ENCODE measurements around the gene ITPRID1.

- TF ChIP-seq EZH2 (IDR thresholded peaks at IDR 0.05; ENCODE audit: borderline replicate concordance, insufficient read depth, low read depth, low read length, poor library complexity, severe bottlenecking): no peak
- TF ChIP-seq, protein P1, sequence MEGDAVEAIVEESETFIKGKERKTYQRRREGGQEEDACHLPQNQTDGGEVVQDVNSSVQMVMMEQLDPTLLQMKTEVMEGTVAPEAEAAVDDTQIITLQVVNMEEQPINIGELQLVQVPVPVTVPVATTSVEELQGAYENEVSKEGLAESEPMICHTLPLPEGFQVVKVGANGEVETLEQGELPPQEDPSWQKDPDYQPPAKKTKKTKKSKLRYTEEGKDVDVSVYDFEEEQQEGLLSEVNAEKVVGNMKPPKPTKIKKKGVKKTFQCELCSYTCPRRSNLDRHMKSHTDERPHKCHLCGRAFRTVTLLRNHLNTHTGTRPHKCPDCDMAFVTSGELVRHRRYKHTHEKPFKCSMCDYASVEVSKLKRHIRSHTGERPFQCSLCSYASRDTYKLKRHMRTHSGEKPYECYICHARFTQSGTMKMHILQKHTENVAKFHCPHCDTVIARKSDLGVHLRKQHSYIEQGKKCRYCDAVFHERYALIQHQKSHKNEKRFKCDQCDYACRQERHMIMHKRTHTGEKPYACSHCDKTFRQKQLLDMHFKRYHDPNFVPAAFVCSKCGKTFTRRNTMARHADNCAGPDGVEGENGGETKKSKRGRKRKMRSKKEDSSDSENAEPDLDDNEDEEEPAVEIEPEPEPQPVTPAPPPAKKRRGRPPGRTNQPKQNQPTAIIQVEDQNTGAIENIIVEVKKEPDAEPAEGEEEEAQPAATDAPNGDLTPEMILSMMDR (IDR thresholded peaks at IDR 0.05): no peak
Observed at GRCh38 chr7:31595390-31595789, 81.5 kb downstream of the ITPRID1 start.

All from B cell (primary cell).